BLaER1 (cell line): Measurements from ENCODE around the gene SSRP1.

Source experiments
- H3K27ac ChIP-seq: shearing (Covaris generic); formaldehyde crosslinking; 2 replicates; pipeline ENCODE4 v1.8.1; 2022
- H3K27me3 ChIP-seq: shearing (Covaris generic); formaldehyde crosslinking; 2 replicates; pipeline ENCODE4 v1.8.1; 2022
- H3K36me3 ChIP-seq: shearing (Covaris generic); formaldehyde crosslinking; 2 replicates; pipeline ENCODE4 v1.8.1; 2022
- H3K4me1 ChIP-seq: shearing (Covaris generic); formaldehyde crosslinking; 2 replicates; pipeline ENCODE4 v1.8.1; 2022
- H3K4me2 ChIP-seq: shearing (Covaris generic); formaldehyde crosslinking; 2 replicates; pipeline ENCODE4 v1.8.1; 2022
- H3K4me3 ChIP-seq: shearing (Covaris generic); formaldehyde crosslinking; 2 replicates; pipeline ENCODE4 v1.8.1; 2022
- H3K9ac ChIP-seq: shearing (Covaris generic); formaldehyde crosslinking; 2 replicates; pipeline ENCODE4 v1.8.1; 2022
- H3K9me3 ChIP-seq: shearing (Covaris generic); formaldehyde crosslinking; 2 replicates; pipeline ENCODE4 v1.8.1; 2022
- H4K20me1 ChIP-seq: shearing (Covaris generic); formaldehyde crosslinking; 2 replicates; pipeline ENCODE4 v1.8.1; 2022
- Cebpa-rat ChIP-seq: shearing (Covaris generic); IDR thresholded peaks from 2 replicates; pipeline ENCODE4 v1.8.1; 2022

The SSRP1 gene

GRCh38 chr11:57348636-57349313, 13.1 kb upstream of the SSRP1 start:
- no peaks in the 10 kb centered on the region for H3K27me3 ChIP-seq
- H4K20me1 ChIP-seq, result no peaks in the 10 kb centered on the region
- H3K27ac ChIP-seq, result no peak overlapping the region
- peaks cover 8% of the 10 kb centered on the region for H3K4me1 ChIP-seq
- no peak overlapping the region for H3K4me2 ChIP-seq
- H3K36me3 ChIP-seq, result no peaks in the 10 kb centered on the region
- TF ChIP-seq Cebpa-rat, result no peak
- peaks cover 25% of the 10 kb centered on the region for H3K9me3 ChIP-seq
- H3K9ac ChIP-seq, result no peak overlapping the region
- H3K4me3 ChIP-seq, result no peak overlapping the region

GRCh38 chr11:57348052-57348451, 12.4 kb upstream of the SSRP1 start:
- no peak overlapping the region for H3K4me3 ChIP-seq
- no peak overlapping the region for H3K4me2 ChIP-seq
- peaks cover 6% of the 10 kb centered on the region; the same call in 1 of the 2 replicates for H3K4me1 ChIP-seq
- no peak overlapping the region for H3K27ac ChIP-seq
- no peaks in the 10 kb centered on the region for H3K36me3 ChIP-seq
- no peak for TF ChIP-seq Cebpa-rat
- peaks cover 25% of the 10 kb centered on the region for H3K9me3 ChIP-seq
- no peak overlapping the region for H3K9ac ChIP-seq
- H4K20me1 ChIP-seq, result no peaks in the 10 kb centered on the region
- H3K27me3 ChIP-seq, result no peaks in the 10 kb centered on the region

- Histone ChIP-seq H3K9me3 (peaks cover 21% of the 10 kb centered on the region), H3K9ac (no peak overlapping the region), H3K4me1 (peaks cover 6% of the 10 kb centered on the region; the same call in 1 of the 2 replicates), H3K27me3 (no peaks in the 10 kb centered on the region), H3K27ac (no peak overlapping the region), H3K36me3 (no peaks in the 10 kb centered on the region), H3K4me2 (no peak overlapping the region), H3K4me3 (no peak overlapping the region), H4K20me1 (no peaks in the 10 kb centered on the region)
- no peak for TF ChIP-seq Cebpa-rat
Observed at GRCh38 chr11:57347336-57347735, 11.6 kb upstream of the SSRP1 start.

- Histone ChIP-seq H3K4me2 (peak overlapping the region; percentile 34; the same call in 1 of the 2 replicates), H3K9me3 (peaks cover 10% of the 10 kb centered on the region), H3K27ac (peak overlapping the region; percentile 25; the same call in 1 of the 2 replicates), H3K36me3 (no peaks in the 10 kb centered on the region), H4K20me1 (no peaks in the 10 kb centered on the region), H3K4me3 (no peak overlapping the region), H3K27me3 (no peaks in the 10 kb centered on the region), H3K9ac (no peak overlapping the region), H3K4me1 (peaks cover 6% of the 10 kb centered on the region; the same call in 1 of the 2 replicates)
- no peak for TF ChIP-seq Cebpa-rat
Observed at GRCh38 chr11:57345555-57346211, 10.0 kb upstream of the SSRP1 start.

GRCh38 chr11:57344826-57345225, 9.1 kb upstream of the SSRP1 start:
- H3K27me3 ChIP-seq, result no peaks in the 10 kb centered on the region
- no peak for TF ChIP-seq Cebpa-rat
- no peak overlapping the region for H3K4me2 ChIP-seq
- H3K4me1 ChIP-seq, result peaks cover 6% of the 10 kb centered on the region; the same call in 1 of the 2 replicates
- H3K36me3 ChIP-seq, result no peaks in the 10 kb centered on the region
- H4K20me1 ChIP-seq, result no peaks in the 10 kb centered on the region
- H3K4me3 ChIP-seq, result no peak overlapping the region
- H3K9me3 ChIP-seq, result 0 out of 2 replicates have a peak, but pooled peaks cover under 1% of the 10 kb centered on the region
- H3K27ac ChIP-seq, result peak overlapping the region; percentile 25; the same call in 1 of the 2 replicates
- H3K9ac ChIP-seq, result no peak overlapping the region

GRCh38 chr11:57343825-57344224, 8.1 kb upstream of the SSRP1 start:
- no peak overlapping the region for H3K9ac ChIP-seq
- H3K27ac ChIP-seq, result no peak overlapping the region
- H3K9me3 ChIP-seq, result no peaks in the 10 kb centered on the region
- no peak overlapping the region for H3K4me2 ChIP-seq
- no peaks in the 10 kb centered on the region for H3K36me3 ChIP-seq
- peaks cover 6% of the 10 kb centered on the region; the same call in 1 of the 2 replicates for H3K4me1 ChIP-seq
- H3K4me3 ChIP-seq, result no peak overlapping the region
- no peaks in the 10 kb centered on the region for H4K20me1 ChIP-seq
- TF ChIP-seq Cebpa-rat, result no peak
- H3K27me3 ChIP-seq, result no peaks in the 10 kb centered on the region

GRCh38 chr11:57342702-57343101, 7.0 kb upstream of the SSRP1 start:
- no peak overlapping the region for H3K4me3 ChIP-seq
- H4K20me1 ChIP-seq, result no peaks in the 10 kb centered on the region
- H3K9me3 ChIP-seq, result no peaks in the 10 kb centered on the region
- no peak overlapping the region for H3K27ac ChIP-seq
- no peaks in the 10 kb centered on the region for H3K27me3 ChIP-seq
- peaks cover 6% of the 10 kb centered on the region; the same call in 1 of the 2 replicates for H3K4me1 ChIP-seq
- no peak overlapping the region for H3K9ac ChIP-seq
- no peak for TF ChIP-seq Cebpa-rat
- no peaks in the 10 kb centered on the region for H3K36me3 ChIP-seq
- H3K4me2 ChIP-seq, result no peak overlapping the region

- no peak overlapping the region for H3K4me2 ChIP-seq
- no peak overlapping the region for H3K27ac ChIP-seq
- H4K20me1 ChIP-seq, result no peaks in the 10 kb centered on the region
- H3K9ac ChIP-seq, result no peak overlapping the region
- peaks cover 12% of the 10 kb centered on the region for H3K4me1 ChIP-seq
- H3K27me3 ChIP-seq, result no peaks in the 10 kb centered on the region
- no peaks in the 10 kb centered on the region for H3K36me3 ChIP-seq
- TF ChIP-seq Cebpa-rat, result no peak
- H3K9me3 ChIP-seq, result no peaks in the 10 kb centered on the region
- H3K4me3 ChIP-seq, result no peak overlapping the region
Observed at GRCh38 chr11:57341250-57341808, 5.6 kb upstream of the SSRP1 start.

GRCh38 chr11:57340039-57340615, 4.4 kb upstream of the SSRP1 start:
- H3K36me3 ChIP-seq, result no peaks in the 10 kb centered on the region
- H3K27ac ChIP-seq, result no peak overlapping the region
- H3K4me2 ChIP-seq, result no peak overlapping the region
- H3K27me3 ChIP-seq, result no peaks in the 10 kb centered on the region
- H3K9me3 ChIP-seq, result no peaks in the 10 kb centered on the region
- H3K4me3 ChIP-seq, result no peak overlapping the region
- no peak for TF ChIP-seq Cebpa-rat
- H4K20me1 ChIP-seq, result no peaks in the 10 kb centered on the region
- no peak overlapping the region for H3K9ac ChIP-seq
- H3K4me1 ChIP-seq, result peaks cover 17% of the 10 kb centered on the region

- Histone ChIP-seq H3K9me3 (no peaks in the 10 kb centered on the region), H3K4me1 (peaks cover 25% of the 10 kb centered on the region), H3K4me3 (no peak overlapping the region), H3K36me3 (peaks cover 2% of the 10 kb centered on the region; the same call in 1 of the 2 replicates), H4K20me1 (peaks cover 1% of the 10 kb centered on the region; the same call in 1 of the 2 replicates), H3K27me3 (no peaks in the 10 kb centered on the region), H3K9ac (no peak overlapping the region), H3K4me2 (no peak overlapping the region), H3K27ac (no peak overlapping the region)
- no peak for TF ChIP-seq Cebpa-rat
Observed at GRCh38 chr11:57339328-57339727, 3.6 kb upstream of the SSRP1 start.
